ENCODE data around the gene INHBE.

INHBE gene

DNA sequence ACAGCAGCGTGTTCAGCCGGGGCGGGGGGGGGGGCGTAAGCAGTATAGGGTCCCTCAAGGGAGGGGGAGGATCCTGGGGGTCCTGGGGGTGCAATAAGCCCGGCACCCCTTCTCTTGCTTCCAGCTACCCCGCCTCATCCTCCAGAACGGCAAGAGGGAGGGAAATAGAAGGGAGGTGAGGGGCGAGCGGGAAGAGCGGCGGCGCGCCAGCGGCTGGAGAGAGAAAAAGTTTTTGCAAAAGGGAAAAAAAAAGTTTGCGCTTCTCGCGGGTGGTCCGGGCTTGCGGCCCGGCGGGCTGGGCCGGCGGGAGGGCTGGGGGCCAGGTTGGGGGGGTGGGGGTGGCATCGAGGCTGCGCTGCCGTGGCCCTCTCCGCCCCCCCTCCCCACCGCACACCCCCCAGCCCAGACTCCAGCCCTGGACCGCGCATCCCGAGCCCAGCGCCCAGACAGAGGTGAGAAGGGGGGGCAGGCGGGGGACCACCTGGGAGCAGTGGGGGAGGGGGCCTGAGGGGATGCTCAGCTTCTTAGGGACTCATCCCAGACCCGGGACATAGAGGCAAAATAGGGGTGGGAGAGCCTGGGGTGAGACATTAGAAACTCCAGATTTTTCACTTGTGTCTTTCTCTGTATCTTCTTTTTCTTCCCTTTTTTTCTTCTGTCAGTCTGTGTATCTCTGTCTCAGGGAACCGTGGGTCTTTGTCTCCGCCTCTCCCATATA, 4.8 kb downstream of the INHBE start, which contains the start of gene GLI1:
TSS of gene GLI1 (plus strand) at position 36 of the 718 bp plus-strand sequence. CDS start 3,907 bp downstream, outside the sequence.
- H2AFZ ChIP-seq (ENCODE audit: low read depth, low read length, severe bottlenecking): peak within 1 kb of the TSS; percentile 92
- peak within 1 kb of the TSS; percentile 89 for H3K4me2 ChIP-seq (ENCODE audit: low read depth, low read length, poor library complexity, severe bottlenecking)
- H3K9me3 ChIP-seq (ENCODE audit: insufficient read depth, low read length): no peaks in the 10 kb centered on the region
- H3K79me2 ChIP-seq (ENCODE audit: insufficient read depth, low read length): no peaks in the 10 kb centered on the region; the same call in 1 of the 2 replicates
- H4K20me1 ChIP-seq (ENCODE audit: low read depth, low read length): no peaks in the 10 kb centered on the region
- H3K9ac ChIP-seq (ENCODE audit: low read length): peak within 1 kb of the TSS; percentile 59
- peak within 1 kb of the TSS; percentile 75 for H3K27ac ChIP-seq (ENCODE audit: low read depth, low read length)
- no peaks in the 10 kb centered on the region for H3K9me2 ChIP-seq (replicated peaks; ENCODE audit: insufficient read depth, low read length)
- no peaks in the 10 kb centered on the region for H3K36me3 ChIP-seq (ENCODE audit: low read length)
- no peaks in the 10 kb centered on the region for H3K27me3 ChIP-seq (ENCODE audit: low read length)
- TF ChIP-seq EZH2phosphoT487 (conservative IDR thresholded peaks at IDR 0.05; ENCODE audit: low read length): no peak
- TF ChIP-seq, protein P1, sequence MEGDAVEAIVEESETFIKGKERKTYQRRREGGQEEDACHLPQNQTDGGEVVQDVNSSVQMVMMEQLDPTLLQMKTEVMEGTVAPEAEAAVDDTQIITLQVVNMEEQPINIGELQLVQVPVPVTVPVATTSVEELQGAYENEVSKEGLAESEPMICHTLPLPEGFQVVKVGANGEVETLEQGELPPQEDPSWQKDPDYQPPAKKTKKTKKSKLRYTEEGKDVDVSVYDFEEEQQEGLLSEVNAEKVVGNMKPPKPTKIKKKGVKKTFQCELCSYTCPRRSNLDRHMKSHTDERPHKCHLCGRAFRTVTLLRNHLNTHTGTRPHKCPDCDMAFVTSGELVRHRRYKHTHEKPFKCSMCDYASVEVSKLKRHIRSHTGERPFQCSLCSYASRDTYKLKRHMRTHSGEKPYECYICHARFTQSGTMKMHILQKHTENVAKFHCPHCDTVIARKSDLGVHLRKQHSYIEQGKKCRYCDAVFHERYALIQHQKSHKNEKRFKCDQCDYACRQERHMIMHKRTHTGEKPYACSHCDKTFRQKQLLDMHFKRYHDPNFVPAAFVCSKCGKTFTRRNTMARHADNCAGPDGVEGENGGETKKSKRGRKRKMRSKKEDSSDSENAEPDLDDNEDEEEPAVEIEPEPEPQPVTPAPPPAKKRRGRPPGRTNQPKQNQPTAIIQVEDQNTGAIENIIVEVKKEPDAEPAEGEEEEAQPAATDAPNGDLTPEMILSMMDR (IDR thresholded peaks at IDR 0.05; ENCODE audit: insufficient read depth, low read length, poor library complexity, severe bottlenecking): no peak
- peaks cover 14% of the 10 kb centered on the region for H3F3A ChIP-seq (ENCODE audit: insufficient read depth)
- peak within 1 kb of the TSS; percentile 96 for H3K4me3 ChIP-seq (ENCODE audit: insufficient read depth, low read length, poor library complexity, severe bottlenecking)

DNA sequence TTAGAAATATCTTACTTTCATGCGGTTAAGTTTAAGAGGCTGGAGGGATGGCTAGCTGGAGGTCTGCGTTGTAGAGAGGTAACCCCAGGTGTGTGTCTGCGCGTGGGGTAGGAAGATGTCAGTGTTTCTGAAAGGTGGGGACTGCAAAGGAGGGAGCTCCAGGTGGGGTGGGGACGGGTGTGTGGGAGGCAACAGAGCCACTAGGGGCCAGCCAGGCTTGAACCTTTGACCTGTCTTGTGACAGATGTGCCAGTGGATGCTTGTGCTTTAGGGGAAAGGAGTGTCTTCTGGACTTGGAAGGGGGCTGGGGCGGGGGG, 5.3 kb downstream of the INHBE start:
- Histone ChIP-seq H4K20me1 (ENCODE audit: low read depth, low read length) (no peaks in the 10 kb centered on the region), H3K9ac (ENCODE audit: low read length) (peak overlapping the region; percentile 59), H2AFZ (ENCODE audit: low read depth, low read length, severe bottlenecking) (no peak overlapping the region), H3K4me2 (ENCODE audit: low read depth, low read length, poor library complexity, severe bottlenecking) (peak overlapping the region; percentile 89), H3K27me3 (ENCODE audit: low read length) (no peaks in the 10 kb centered on the region), H3K27ac (ENCODE audit: low read depth, low read length) (peak overlapping the region; percentile 75), H3K36me3 (ENCODE audit: low read length) (no peaks in the 10 kb centered on the region), H3F3A (ENCODE audit: insufficient read depth) (peaks cover 14% of the 10 kb centered on the region), H3K79me2 (ENCODE audit: insufficient read depth, low read length) (no peaks in the 10 kb centered on the region; the same call in 1 of the 2 replicates), H3K9me2 (replicated peaks; ENCODE audit: insufficient read depth, low read length) (no peaks in the 10 kb centered on the region), H3K9me3 (ENCODE audit: insufficient read depth, low read length) (no peaks in the 10 kb centered on the region), H3K4me3 (ENCODE audit: insufficient read depth, low read length, poor library complexity, severe bottlenecking) (peak overlapping the region; percentile 96)
- TF ChIP-seq EZH2phosphoT487 (conservative IDR thresholded peaks at IDR 0.05; ENCODE audit: low read length): no peak
- TF ChIP-seq, protein P1 (IDR thresholded peaks at IDR 0.05; ENCODE audit: insufficient read depth, low read length, poor library complexity, severe bottlenecking): no peak

GRCh38 chr12:57460841-57461275, 5.8 kb downstream of the INHBE start:
- no peaks in the 10 kb centered on the region for H3K9me2 ChIP-seq (replicated peaks; ENCODE audit: insufficient read depth, low read length)
- no peak overlapping the region for H2AFZ ChIP-seq (ENCODE audit: low read depth, low read length, severe bottlenecking)
- peak overlapping the region; percentile 75 for H3K27ac ChIP-seq (ENCODE audit: low read depth, low read length)
- H3K4me2 ChIP-seq (ENCODE audit: low read depth, low read length, poor library complexity, severe bottlenecking): peak overlapping the region; percentile 89
- no peaks in the 10 kb centered on the region for H4K20me1 ChIP-seq (ENCODE audit: low read depth, low read length)
- no peaks in the 10 kb centered on the region; the same call in 1 of the 2 replicates for H3K79me2 ChIP-seq (ENCODE audit: insufficient read depth, low read length)
- H3F3A ChIP-seq (ENCODE audit: insufficient read depth): peaks cover 14% of the 10 kb centered on the region
- H3K27me3 ChIP-seq (ENCODE audit: low read length): no peaks in the 10 kb centered on the region
- no peaks in the 10 kb centered on the region for H3K9me3 ChIP-seq (ENCODE audit: insufficient read depth, low read length)
- H3K9ac ChIP-seq (ENCODE audit: low read length): peak overlapping the region; percentile 59
- no peak for TF ChIP-seq EZH2phosphoT487 (conservative IDR thresholded peaks at IDR 0.05; ENCODE audit: low read length)
- TF ChIP-seq, protein P1 (IDR thresholded peaks at IDR 0.05; ENCODE audit: insufficient read depth, low read length, poor library complexity, severe bottlenecking): no peak
- no peaks in the 10 kb centered on the region for H3K36me3 ChIP-seq (ENCODE audit: low read length)
- H3K4me3 ChIP-seq (ENCODE audit: insufficient read depth, low read length, poor library complexity, severe bottlenecking): peak overlapping the region; percentile 96
